ENCODE data around the gene DNER.
"Not testable (repeated sequence)": the region's sequence is repeated elsewhere in the genome, so short reads cannot be mapped to it uniquely, and the experiment has no call there.

The DNER gene

DNA sequence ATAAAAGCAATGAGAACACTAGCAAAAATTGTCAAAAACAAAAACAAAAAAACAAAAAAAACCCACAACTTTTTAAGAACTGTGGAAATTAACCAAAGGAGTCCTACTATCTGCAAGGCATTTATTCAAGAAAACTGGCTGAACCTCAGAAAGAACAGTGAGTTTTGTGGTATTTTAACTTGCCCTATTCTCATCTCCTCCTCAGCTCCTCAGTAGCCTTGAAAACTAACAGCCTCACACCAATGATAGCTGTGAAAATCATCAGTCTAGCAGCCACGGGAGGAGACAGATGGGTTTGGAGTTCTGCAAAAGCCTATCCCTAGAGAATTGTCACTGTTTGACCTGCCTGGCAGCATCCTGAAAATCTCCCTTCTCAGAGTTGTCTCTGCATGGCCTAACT is 20.1 kb upstream of the DNER start:
- Histone ChIP-seq H3K4me1 (ENCODE audit: control insufficient read depth, insufficient read depth, low read length) (no peaks in the 10 kb centered on the region), H3K27me3 (ENCODE audit: control insufficient read depth, insufficient read depth, low read length, poor library complexity, severe bottlenecking) (no peaks in the 10 kb centered on the region), H3K36me3 (ENCODE audit: control insufficient read depth, insufficient read depth, low read length) (no peaks in the 10 kb centered on the region), H3K4me3 (ENCODE audit: insufficient read depth, low read depth, low read length) (no peak overlapping the region), H3K9me3 (ENCODE audit: control insufficient read depth, low read length) (no peaks in the 10 kb centered on the region), H3K27ac (ENCODE audit: insufficient read depth, low read depth, low read length, poor library complexity, severe bottlenecking) (no peak overlapping the region)
- WGBS, 2 experiments, result 68 to 76% methylated on average over 1 of the region's 1 CpG

DNA sequence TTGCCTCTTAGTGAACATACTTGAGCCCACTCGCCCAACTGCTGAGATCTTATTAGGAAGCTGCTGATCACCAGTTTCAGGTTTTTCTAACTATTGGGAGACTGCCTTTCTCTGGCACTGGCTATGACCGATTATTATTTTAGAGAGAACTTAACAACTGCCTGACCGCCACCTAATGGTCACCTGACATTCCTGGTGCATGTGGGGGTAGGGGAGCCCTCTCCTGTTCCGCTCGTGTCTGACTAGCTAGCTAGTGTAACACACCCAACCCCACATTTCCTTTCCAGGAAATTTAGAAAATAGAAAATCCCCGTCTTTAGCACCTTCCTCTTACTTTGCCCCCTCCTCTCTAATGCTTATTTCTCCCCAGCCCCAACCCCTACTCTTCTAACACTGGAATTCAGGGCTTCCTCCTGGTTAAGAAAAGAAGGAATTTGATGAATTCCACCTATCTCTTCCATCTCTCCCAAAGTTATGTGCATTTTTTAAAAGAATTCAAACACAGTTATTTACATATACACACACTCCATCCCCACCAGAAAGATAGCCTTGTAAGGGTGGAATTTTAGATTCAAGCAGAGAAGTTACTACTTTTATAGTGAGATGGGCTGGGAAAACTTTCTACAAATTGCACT is 19.4 kb upstream of the DNER start:
- Histone ChIP-seq H3K4me1 (ENCODE audit: control insufficient read depth, insufficient read depth, low read length) (no peaks in the 10 kb centered on the region), H3K4me3 (ENCODE audit: insufficient read depth, low read depth, low read length) (no peak overlapping the region), H3K36me3 (ENCODE audit: control insufficient read depth, insufficient read depth, low read length) (no peaks in the 10 kb centered on the region), H3K9me3 (ENCODE audit: control insufficient read depth, low read length) (no peaks in the 10 kb centered on the region), H3K27me3 (ENCODE audit: control insufficient read depth, insufficient read depth, low read length, poor library complexity, severe bottlenecking) (no peaks in the 10 kb centered on the region), H3K27ac (ENCODE audit: insufficient read depth, low read depth, low read length, poor library complexity, severe bottlenecking) (no peak overlapping the region)
- WGBS, 2 experiments, result 61 to 70% methylated on average over 6 of the region's 6 CpGs

DNA sequence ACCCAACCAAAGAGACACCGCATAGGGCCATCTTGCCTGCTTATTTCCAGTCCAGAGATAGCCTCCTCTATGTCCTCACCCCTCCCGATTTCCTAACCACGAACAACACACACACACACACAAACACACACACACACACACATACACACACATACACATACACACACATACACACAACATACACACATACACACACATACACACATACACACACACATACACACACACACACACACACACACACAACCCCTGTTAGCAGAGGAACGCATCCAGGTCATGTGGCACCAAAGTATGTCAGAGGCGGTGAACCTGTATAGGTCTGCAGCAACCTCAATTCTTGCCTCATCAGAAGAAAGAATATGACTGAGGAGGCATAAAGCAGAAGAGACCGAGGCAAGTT is 18.5 kb upstream of the DNER start:
- no peaks in the 10 kb centered on the region for H3K4me1 ChIP-seq (ENCODE audit: control insufficient read depth, insufficient read depth, low read length)
- WGBS, 2 experiments, result 74 to 79% methylated on average over 6 of the region's 6 CpGs
- H3K9me3 ChIP-seq (ENCODE audit: control insufficient read depth, low read length), result no peaks in the 10 kb centered on the region
- no peaks in the 10 kb centered on the region for H3K36me3 ChIP-seq (ENCODE audit: control insufficient read depth, insufficient read depth, low read length)
- H3K27me3 ChIP-seq (ENCODE audit: control insufficient read depth, insufficient read depth, low read length, poor library complexity, severe bottlenecking), result no peaks in the 10 kb centered on the region
- H3K27ac ChIP-seq (ENCODE audit: insufficient read depth, low read depth, low read length, poor library complexity, severe bottlenecking), result no peak overlapping the region
- no peak overlapping the region for H3K4me3 ChIP-seq (ENCODE audit: insufficient read depth, low read depth, low read length)

DNA sequence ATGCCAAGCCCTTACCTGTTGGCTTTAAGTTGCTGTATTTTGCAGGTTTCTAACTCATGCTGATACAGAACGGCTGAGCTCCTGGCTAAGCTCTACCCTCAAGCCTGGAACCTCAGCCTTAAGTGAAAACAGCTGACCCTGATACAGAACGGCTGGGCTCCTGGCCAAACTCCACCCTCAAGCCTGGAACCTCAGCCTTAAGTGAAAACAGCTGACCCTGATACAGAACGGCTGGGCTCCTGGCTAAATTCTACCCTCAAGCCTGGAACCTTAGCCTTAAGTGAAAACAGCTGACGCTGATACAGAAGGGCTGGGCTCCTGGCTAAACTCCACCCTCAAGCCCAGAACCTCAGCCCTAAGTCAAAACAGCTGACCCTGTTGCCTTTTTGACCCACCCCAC is 17.6 kb upstream of the DNER start:
- Histone ChIP-seq H3K4me1 (ENCODE audit: control insufficient read depth, insufficient read depth, low read length) (no peaks in the 10 kb centered on the region), H3K4me3 (ENCODE audit: insufficient read depth, low read depth, low read length) (no peak overlapping the region), H3K36me3 (ENCODE audit: control insufficient read depth, insufficient read depth, low read length) (no peaks in the 10 kb centered on the region), H3K27ac (ENCODE audit: insufficient read depth, low read depth, low read length, poor library complexity, severe bottlenecking) (no peak overlapping the region), H3K9me3 (ENCODE audit: control insufficient read depth, low read length) (no peaks in the 10 kb centered on the region), H3K27me3 (ENCODE audit: control insufficient read depth, insufficient read depth, low read length, poor library complexity, severe bottlenecking) (no peaks in the 10 kb centered on the region)
- 82 to 88% methylated on average over 4 of the region's 4 CpGs for WGBS, 2 experiments

DNA sequence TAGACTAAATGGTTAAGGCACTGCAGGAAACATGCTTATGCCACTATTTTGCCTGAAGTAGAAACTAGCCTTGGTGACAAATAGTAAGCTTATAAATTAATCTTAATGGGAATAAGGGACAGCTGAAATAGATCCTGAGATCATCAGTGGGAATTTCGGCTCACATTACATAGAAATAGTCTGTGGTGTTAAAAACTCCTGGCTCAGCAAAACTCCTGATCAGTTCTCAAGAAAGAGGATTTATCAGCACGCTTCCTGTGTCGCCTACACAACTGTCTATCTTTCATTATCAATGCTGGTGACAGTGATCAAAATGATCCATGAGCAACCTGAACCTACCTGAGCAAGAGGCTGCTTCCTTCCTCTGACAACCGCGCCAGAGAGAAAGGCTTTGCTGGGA is 17.0 kb upstream of the DNER start:
- Histone ChIP-seq H3K36me3 (ENCODE audit: control insufficient read depth, insufficient read depth, low read length) (no peaks in the 10 kb centered on the region), H3K4me1 (ENCODE audit: control insufficient read depth, insufficient read depth, low read length) (no peaks in the 10 kb centered on the region), H3K27me3 (ENCODE audit: control insufficient read depth, insufficient read depth, low read length, poor library complexity, severe bottlenecking) (no peaks in the 10 kb centered on the region), H3K27ac (ENCODE audit: insufficient read depth, low read depth, low read length, poor library complexity, severe bottlenecking) (no peak overlapping the region), H3K9me3 (ENCODE audit: control insufficient read depth, low read length) (no peaks in the 10 kb centered on the region), H3K4me3 (ENCODE audit: insufficient read depth, low read depth, low read length) (no peak overlapping the region)
- 94 to 97% methylated on average over 5 of the region's 5 CpGs for WGBS, 2 experiments

DNA sequence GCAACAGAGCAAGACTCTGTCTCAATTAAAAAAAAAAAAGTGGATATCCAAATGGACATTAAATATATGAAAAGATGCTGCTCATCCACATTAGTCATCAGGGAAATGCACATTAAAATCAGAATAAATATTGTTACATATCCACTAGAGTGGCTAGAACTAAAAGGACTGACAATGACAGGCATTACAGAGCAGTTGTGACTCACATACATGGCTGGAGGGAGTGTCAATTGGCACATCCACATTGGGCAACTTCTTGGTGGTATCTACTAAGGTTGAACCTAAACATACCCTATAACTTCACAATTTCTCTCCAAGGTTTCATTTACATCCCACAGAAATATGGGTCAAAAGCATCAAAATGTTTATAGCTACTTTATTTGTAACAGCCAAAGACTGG is 14.0 kb upstream of the DNER start:
- H3K9me3 ChIP-seq (ENCODE audit: control insufficient read depth, low read length), result no peaks in the 10 kb centered on the region
- no peaks in the 10 kb centered on the region for H3K4me1 ChIP-seq (ENCODE audit: control insufficient read depth, insufficient read depth, low read length)
- H3K27me3 ChIP-seq (ENCODE audit: control insufficient read depth, insufficient read depth, low read length, poor library complexity, severe bottlenecking), result no peaks in the 10 kb centered on the region
- no peaks in the 10 kb centered on the region for H3K36me3 ChIP-seq (ENCODE audit: control insufficient read depth, insufficient read depth, low read length)
- H3K4me3 ChIP-seq (ENCODE audit: insufficient read depth, low read depth, low read length), result no peak overlapping the region
- no peak overlapping the region for H3K27ac ChIP-seq (ENCODE audit: insufficient read depth, low read depth, low read length, poor library complexity, severe bottlenecking)

DNA sequence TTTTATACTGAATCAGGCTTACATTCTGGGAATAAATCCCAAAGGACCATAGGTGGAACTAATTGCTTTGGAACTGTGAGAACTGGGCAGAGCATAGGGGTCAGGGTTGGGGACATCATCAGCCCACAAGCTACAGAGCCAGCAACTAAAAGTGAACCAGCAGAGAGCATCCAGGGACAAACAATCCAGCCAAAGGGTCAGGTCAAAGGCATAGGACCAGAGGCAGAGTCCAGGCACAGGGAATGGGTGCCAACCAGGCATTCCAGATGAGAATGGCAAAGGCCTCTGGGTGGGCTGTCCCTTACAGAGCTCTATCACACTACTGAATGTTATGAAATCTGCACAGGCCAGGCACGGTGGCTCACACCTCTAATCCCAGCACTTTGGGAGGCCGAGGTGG is 12.3 kb upstream of the DNER start:
- no peaks in the 10 kb centered on the region for H3K9me3 ChIP-seq (ENCODE audit: control insufficient read depth, low read length)
- no peak overlapping the region for H3K27ac ChIP-seq (ENCODE audit: insufficient read depth, low read depth, low read length, poor library complexity, severe bottlenecking)
- no peak overlapping the region for H3K4me3 ChIP-seq (ENCODE audit: insufficient read depth, low read depth, low read length)
- no peaks in the 10 kb centered on the region for H3K36me3 ChIP-seq (ENCODE audit: control insufficient read depth, insufficient read depth, low read length)
- 81 to 90% methylated on average over 2 of the region's 2 CpGs for WGBS, 2 experiments
- no peaks in the 10 kb centered on the region for H3K4me1 ChIP-seq (ENCODE audit: control insufficient read depth, insufficient read depth, low read length)
- no peaks in the 10 kb centered on the region for H3K27me3 ChIP-seq (ENCODE audit: control insufficient read depth, insufficient read depth, low read length, poor library complexity, severe bottlenecking)

DNA sequence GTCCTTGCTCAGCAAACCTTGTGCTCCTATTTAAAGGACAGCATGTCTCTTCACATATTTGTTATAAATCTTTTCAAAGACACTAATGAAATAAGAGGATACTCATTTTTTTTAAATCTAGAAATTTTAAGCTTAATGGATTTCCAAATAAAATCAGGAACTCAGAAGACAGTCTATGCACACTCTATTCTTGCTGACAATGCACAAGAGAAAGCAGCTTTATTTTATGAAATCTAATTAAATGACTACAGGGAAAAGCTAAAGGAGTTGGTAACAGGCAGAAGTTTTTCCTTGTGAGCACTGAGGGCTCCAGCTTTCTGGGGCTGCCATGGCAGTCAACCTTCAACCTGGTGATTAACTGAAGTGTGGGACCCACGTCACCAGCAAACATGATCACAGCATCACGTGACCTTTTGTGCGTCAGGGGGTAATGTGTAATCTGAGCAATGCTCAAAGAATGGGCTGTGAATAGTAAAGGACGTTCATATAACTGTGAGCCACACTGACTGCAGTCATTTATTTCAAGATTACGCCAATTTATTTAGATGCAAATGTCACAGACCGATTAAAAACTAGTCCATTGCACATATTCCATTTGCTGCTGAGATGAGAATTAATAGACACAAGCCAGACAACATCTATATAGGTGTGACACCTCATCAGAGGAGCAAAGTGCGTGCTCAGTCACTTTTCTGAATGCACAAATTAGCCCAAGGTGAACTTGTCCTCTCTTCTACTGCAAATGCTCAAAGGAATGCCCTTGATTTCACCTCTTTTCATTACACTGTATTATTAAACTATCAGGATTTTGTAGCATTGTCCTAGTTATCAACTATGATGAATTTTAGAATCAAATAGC is 11.6 kb upstream of the DNER start:
- no peaks in the 10 kb centered on the region for H3K27me3 ChIP-seq (ENCODE audit: control insufficient read depth, insufficient read depth, low read length, poor library complexity, severe bottlenecking)
- no peaks in the 10 kb centered on the region for H3K9me3 ChIP-seq (ENCODE audit: control insufficient read depth, low read length)
- H3K36me3 ChIP-seq (ENCODE audit: control insufficient read depth, insufficient read depth, low read length), result no peaks in the 10 kb centered on the region
- no peak overlapping the region for H3K4me3 ChIP-seq (ENCODE audit: insufficient read depth, low read depth, low read length)
- H3K27ac ChIP-seq (ENCODE audit: insufficient read depth, low read depth, low read length, poor library complexity, severe bottlenecking), result no peak overlapping the region
- H3K4me1 ChIP-seq (ENCODE audit: control insufficient read depth, insufficient read depth, low read length), result no peaks in the 10 kb centered on the region
- 88 to 89% methylated on average over 7 of the region's 7 CpGs for WGBS, 2 experiments

DNA sequence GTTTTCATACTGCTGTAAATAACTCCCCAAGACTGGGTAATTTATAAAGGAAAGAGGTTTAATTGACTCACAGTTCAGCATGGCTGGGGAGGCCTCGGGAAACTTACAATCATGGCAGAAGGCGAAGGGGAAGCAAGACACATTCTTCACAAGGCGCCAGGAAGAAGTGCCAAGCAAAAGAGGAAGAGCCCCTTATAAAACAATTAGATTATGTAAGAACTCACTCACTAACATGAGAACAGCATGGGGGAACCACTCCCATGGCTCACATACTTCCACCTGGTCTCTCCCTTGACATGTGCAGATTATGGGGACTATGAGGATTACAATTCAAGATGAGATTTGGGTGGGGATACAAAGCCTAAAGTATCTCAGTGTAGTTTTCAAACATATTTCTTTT is 8.8 kb upstream of the DNER start:
- not testable (repeated sequence) for H3K27me3 ChIP-seq (ENCODE audit: control insufficient read depth, insufficient read depth, low read length, poor library complexity, severe bottlenecking); H3K4me1 ChIP-seq (ENCODE audit: control insufficient read depth, insufficient read depth, low read length); H3K36me3 ChIP-seq (ENCODE audit: control insufficient read depth, insufficient read depth, low read length); H3K27ac ChIP-seq (ENCODE audit: insufficient read depth, low read depth, low read length, poor library complexity, severe bottlenecking); H3K4me3 ChIP-seq (ENCODE audit: insufficient read depth, low read depth, low read length); H3K9me3 ChIP-seq (ENCODE audit: control insufficient read depth, low read length)
- WGBS, 2 experiments, result 93 to 94% methylated on average over 3 of the region's 3 CpGs

DNA sequence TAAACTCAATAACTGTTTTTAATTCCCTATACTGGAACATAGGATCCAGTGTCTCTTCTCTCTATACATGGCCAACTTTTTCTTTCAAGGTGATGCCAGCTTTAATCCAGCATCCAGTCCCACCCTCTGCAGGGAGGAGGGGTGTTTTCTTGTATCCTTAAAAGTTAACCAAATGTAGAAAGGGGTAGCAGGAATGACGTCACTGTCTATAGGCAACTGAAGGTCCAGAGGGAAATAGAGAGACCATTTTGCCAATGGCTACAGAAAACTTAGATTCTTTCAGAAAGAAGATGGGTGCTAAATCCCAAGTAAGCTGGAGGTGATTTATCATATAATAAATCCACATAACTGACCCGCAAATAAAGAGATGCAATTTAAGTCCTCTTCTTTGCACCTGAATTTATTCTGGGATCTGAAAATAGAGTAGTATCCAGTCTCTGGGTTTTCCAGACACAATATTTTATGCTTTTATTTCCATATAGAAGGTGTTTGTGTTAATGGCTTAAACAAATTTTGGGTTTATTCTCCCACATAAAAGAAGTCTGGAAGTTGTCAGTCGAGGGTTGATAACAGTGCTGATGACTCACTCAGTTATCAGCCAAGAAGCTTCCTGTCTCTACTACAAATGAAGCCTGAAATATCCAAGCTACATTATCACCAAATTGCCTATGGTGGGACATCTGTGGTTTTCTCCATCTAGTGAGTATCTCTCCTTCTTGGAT is 5.7 kb upstream of the DNER start:
- Histone ChIP-seq H3K9me3 (ENCODE audit: control insufficient read depth, low read length) (no peaks in the 10 kb centered on the region), H3K27me3 (ENCODE audit: control insufficient read depth, insufficient read depth, low read length, poor library complexity, severe bottlenecking) (peaks cover 38% of the 10 kb centered on the region), H3K4me3 (ENCODE audit: insufficient read depth, low read depth, low read length) (no peak overlapping the region), H3K27ac (ENCODE audit: insufficient read depth, low read depth, low read length, poor library complexity, severe bottlenecking) (no peak overlapping the region), H3K4me1 (ENCODE audit: control insufficient read depth, insufficient read depth, low read length) (no peaks in the 10 kb centered on the region), H3K36me3 (ENCODE audit: control insufficient read depth, insufficient read depth, low read length) (no peaks in the 10 kb centered on the region)
- WGBS, 2 experiments, result 85 to 88% methylated on average over 2 to 3 of the region's 3 CpGs

All from ectodermal cell (in vitro differentiated cells).